Right renal cortex interstitium (tissue), 3 donors: Measurements from ENCODE around the gene UNC50. TPM values are rescaled to one million over a fixed set of nuclear protein-coding genes. Genes with fewer than 3 reads are reported as not detected.

Experiments used
- DNase-seq, 3 donors: peaks; one replicate each; pipeline ENCODE4 v3.0.0-alpha.2; 2013; ENCODE audit warnings: low read depth in 3 of 3, low spot score in 2 of 3
- polyA plus RNA-seq, 3 donors: library from polyadenylated mRNA; unstranded; fragments of 120-200 nt; gene quantifications; one replicate each; pipeline ENCODE4 v1.2.1, GENCODE V29; 2013; ENCODE audit not compliant: insufficient read length in 3 of 3

The UNC50 gene
- polyA plus RNA-seq, 3 donors = 71.6 to 79.1 (median 74.4) TPM

- no peak for DNase-seq
These were observed 1.3 kb upstream of the UNC50 start for GRCh38 chr2:98607104-98607503.

- DNase-seq = no peak
These were observed 661 bp upstream of the UNC50 start for GRCh38 chr2:98607741-98608115.

GRCh38 chr2:98608962-98609604, 694 bp downstream of the UNC50 start:
- no peak for DNase-seq

GRCh38 chr2:98614024-98614739, 5.8 kb downstream of the UNC50 start:
- no peak for DNase-seq

GRCh38 chr2:98615481-98615880, 7.1 kb downstream of the UNC50 start:
- no peak for DNase-seq

GRCh38 chr2:98617149-98617548, 8.8 kb downstream of the UNC50 start:
- no peak for DNase-seq

- no peak for DNase-seq
These were observed 15.3 kb downstream of the UNC50 start for GRCh38 chr2:98623657-98624056.

GRCh38 chr2:98632351-98632750, 24.0 kb downstream of the UNC50 start:
- no peak for DNase-seq

- no peak for DNase-seq
These were observed 26.2 kb downstream of the UNC50 start for GRCh38 chr2:98634406-98635092.

- DNase-seq = no peak
These were observed 29.2 kb downstream of the UNC50 start for GRCh38 chr2:98637401-98638147.

- no peak for DNase-seq
These were observed 35.2 kb downstream of the UNC50 start for GRCh38 chr2:98643496-98644100.

- DNase-seq = no peak
These were observed 39.2 kb downstream of the UNC50 start for GRCh38 chr2:98647636-98648035.

GRCh38 chr2:98648451-98648850, 40.1 kb downstream of the UNC50 start:
- no peak for DNase-seq

GRCh38 chr2:98649135-98649991, 41.0 kb downstream of the UNC50 start:
- DNase-seq = peak; percentile 58 to 80 (median 72)

GRCh38 chr2:98649992-98650375, 41.6 kb downstream of the UNC50 start:
- DNase-seq = no peak

- DNase-seq = no peak
These were observed 42.6 kb downstream of the UNC50 start for GRCh38 chr2:98650998-98651397.

- no peak for DNase-seq
These were observed 46.5 kb downstream of the UNC50 start for GRCh38 chr2:98654699-98655495.

- DNase-seq = no peak
These were observed 48.4 kb downstream of the UNC50 start for GRCh38 chr2:98656800-98657199.
